Osteocyte (in vitro differentiated cells): ENCODE results near the gene DCTN5. TPM values are rescaled to one million over a fixed set of nuclear protein-coding genes. Genes with fewer than 3 reads are reported as not detected.

Experiments
- DNase-seq: peaks from one replicate; pipeline ENCODE4 v3.0.0; 2021; ENCODE audit warnings: mixed read lengths; ENCODE audit not compliant: unreplicated experiment; ENCODE audit errors: extremely low spot score
- H3K27ac Mint-ChIP-seq: one replicate; pipeline ENCODE4 v1.8.0; 2021; ENCODE audit warnings: mild to moderate bottlenecking, mixed read lengths; ENCODE audit not compliant: unreplicated experiment
- H3K27me3 Mint-ChIP-seq: one replicate; pipeline ENCODE4 v1.8.0; 2021; ENCODE audit warnings: mixed read lengths; ENCODE audit not compliant: unreplicated experiment
- H3K36me3 Mint-ChIP-seq: one replicate; pipeline ENCODE4 v1.8.0; 2021; ENCODE audit warnings: mixed read lengths; ENCODE audit not compliant: unreplicated experiment
- H3K4me1 Mint-ChIP-seq: one replicate; pipeline ENCODE4 v1.8.0; 2021; ENCODE audit warnings: mixed read lengths; ENCODE audit not compliant: unreplicated experiment
- H3K4me3 Mint-ChIP-seq: one replicate; pipeline ENCODE4 v1.8.0; 2021; ENCODE audit warnings: mild to moderate bottlenecking, moderate library complexity, mixed read lengths; ENCODE audit not compliant: unreplicated experiment
- H3K9me3 Mint-ChIP-seq: one replicate; pipeline ENCODE4 v1.8.0; 2021; ENCODE audit warnings: mixed read lengths; ENCODE audit not compliant: unreplicated experiment
- CTCF ChIP-seq: fragments of 200-600 bp; sonication (generic); IDR thresholded peaks from 2 replicates; pipeline ENCODE4 v1.5.0; 2021; ENCODE audit warnings: antibody characterized with exemption, mild to moderate bottlenecking, moderate library complexity
- total RNA-seq: library from RNA; stranded (reverse); gene quantifications from 2 replicates; pipeline ENCODE4 v1.2.1, GENCODE V29; 2021

The DCTN5 gene
- total RNA-seq, 1 donor from 2014 or later, result 65.3 TPM

- no peak for TF ChIP-seq CTCF
- no peak for DNase-seq
- H3K27ac Mint-ChIP-seq, result no peak overlapping the region
- peaks cover 11% of the 10 kb centered on the region for H3K36me3 Mint-ChIP-seq
- H3K9me3 Mint-ChIP-seq, result no peaks in the 10 kb centered on the region
- no peaks in the 10 kb centered on the region for H3K27me3 Mint-ChIP-seq
- peaks cover 12% of the 10 kb centered on the region for H3K4me1 Mint-ChIP-seq
- H3K4me3 Mint-ChIP-seq, result peak overlapping the region; percentile 10
Observed at GRCh38 chr16:23694265-23694643, 53.0 kb downstream of the DCTN5 start.

DNA sequence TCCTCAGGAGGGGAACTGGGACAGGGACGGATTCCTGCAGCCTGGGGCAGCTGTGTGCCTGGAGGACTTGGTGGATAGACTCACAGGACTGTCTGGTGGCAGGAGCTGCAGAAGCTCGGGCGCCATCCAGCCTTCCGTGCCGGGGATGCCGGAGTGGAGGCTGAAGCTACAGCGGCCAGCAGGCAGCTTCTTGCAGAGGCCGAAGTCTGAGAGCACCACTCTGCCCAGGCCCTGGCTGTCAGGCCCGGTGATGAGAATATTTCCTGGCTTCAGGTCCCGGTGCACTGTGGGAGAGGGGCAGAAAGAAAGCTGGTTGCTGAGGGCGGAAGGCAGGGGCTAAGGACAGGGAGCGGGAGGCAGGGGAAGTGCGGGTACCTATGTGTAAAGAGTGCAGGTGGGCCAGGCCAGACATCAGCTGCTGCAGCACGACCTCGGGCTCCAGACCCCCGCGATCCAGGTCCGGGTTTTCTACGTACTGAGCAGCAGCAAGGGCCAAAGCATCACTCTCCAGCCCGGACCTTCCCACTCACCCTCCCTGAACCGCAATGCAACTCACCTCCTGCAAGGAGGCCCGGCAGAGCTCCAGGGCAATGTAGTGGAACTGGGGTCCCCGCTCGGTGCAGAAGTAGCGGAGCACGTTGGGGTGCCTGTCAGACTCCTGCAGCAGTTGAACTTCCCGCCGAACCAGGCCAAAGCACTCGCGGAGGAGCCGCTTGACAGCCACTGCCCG lies 53.5 kb downstream of the DCTN5 start:
- TF ChIP-seq CTCF, result no peak
- no peak for DNase-seq
- no peak overlapping the region for H3K27ac Mint-ChIP-seq
- H3K4me1 Mint-ChIP-seq, result peaks cover 12% of the 10 kb centered on the region
- H3K9me3 Mint-ChIP-seq, result no peaks in the 10 kb centered on the region
- peaks cover 7% of the 10 kb centered on the region for H3K36me3 Mint-ChIP-seq
- H3K4me3 Mint-ChIP-seq, result peak overlapping the region; percentile 38
- H3K27me3 Mint-ChIP-seq, result no peaks in the 10 kb centered on the region

DNA sequence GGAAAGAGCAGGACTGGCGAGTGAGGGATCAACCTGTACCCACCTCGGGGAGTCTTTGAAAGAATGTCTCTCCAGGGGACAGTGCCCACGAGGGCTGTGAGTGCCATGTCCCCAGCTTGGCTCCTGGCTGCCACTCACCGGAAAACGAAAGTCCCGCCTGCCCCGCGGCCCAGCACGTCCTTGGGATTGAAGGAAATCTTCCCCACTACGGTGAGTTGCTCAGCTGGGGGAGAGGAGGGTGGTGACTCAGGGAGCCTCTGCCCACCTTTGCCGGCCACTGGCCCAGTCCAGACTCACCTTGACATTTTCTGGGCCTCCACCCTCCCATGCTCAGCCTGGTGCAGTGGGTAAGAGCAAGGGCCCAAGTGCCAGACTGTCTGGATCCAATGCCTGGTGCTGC lies 54.5 kb downstream of the DCTN5 start:
- no peak for TF ChIP-seq CTCF
- Mint-ChIP-seq H3K4me1 (peaks cover 12% of the 10 kb centered on the region), H3K27ac (no peak overlapping the region), H3K9me3 (no peaks in the 10 kb centered on the region), H3K4me3 (no peak overlapping the region), H3K27me3 (no peaks in the 10 kb centered on the region), H3K36me3 (peaks cover 5% of the 10 kb centered on the region)
- no peak for DNase-seq

DNA sequence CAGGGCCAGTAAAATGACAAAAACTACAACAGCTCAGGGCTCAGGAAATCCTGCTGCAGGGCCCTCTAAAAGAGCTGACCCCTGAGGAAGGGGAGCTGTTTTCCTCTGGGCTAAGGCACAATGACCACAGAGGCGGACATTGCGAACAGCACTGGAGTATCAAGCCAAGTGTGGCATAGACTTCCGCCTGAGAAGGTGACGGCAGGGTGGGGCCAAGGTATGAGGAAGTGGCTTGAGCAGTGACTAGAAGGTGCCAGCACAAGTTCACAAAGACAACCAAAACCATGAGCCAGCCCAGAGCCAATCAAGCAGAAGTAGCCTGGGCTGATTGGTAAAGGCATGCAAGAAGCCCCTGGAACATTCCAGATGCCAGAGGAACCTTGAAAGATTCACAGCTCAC lies 57.8 kb downstream of the DCTN5 start:
- Mint-ChIP-seq H3K27me3 (peaks cover 9% of the 10 kb centered on the region), H3K9me3 (peaks cover 14% of the 10 kb centered on the region), H3K4me3 (no peak overlapping the region), H3K36me3 (no peaks in the 10 kb centered on the region), H3K27ac (no peak overlapping the region), H3K4me1 (peaks cover 10% of the 10 kb centered on the region)
- DNase-seq, result no peak
- TF ChIP-seq CTCF, result no peak

DNA sequence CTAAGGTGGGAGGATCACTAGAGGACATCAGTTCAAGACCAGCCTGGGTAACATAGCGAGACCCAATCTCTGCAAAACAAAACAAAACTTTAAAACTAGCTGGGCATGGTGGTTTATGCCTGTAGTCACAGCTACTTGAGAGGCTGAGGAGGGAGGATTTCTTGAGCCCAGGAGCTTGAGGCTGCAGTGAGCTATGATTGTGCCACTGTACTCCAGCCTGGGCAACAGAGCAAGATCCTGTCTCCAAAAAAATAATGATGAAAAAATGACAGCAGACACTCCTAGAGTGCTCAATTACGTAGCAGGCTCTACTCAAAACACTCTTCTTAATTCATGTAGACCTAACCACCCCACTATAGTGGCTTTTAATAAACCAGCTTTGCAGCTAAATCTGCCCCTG lies 58.8 kb downstream of the DCTN5 start:
- peaks cover 1% of the 10 kb centered on the region for H3K4me1 Mint-ChIP-seq
- peaks cover 11% of the 10 kb centered on the region for H3K27me3 Mint-ChIP-seq
- peaks cover 14% of the 10 kb centered on the region for H3K9me3 Mint-ChIP-seq
- no peaks in the 10 kb centered on the region for H3K36me3 Mint-ChIP-seq
- no peak for TF ChIP-seq CTCF
- H3K27ac Mint-ChIP-seq, result no peak overlapping the region
- no peak for DNase-seq
- no peak overlapping the region for H3K4me3 Mint-ChIP-seq
